Measurements from ENCODE around the gene HDAC9.

Gene HDAC9

DNA sequence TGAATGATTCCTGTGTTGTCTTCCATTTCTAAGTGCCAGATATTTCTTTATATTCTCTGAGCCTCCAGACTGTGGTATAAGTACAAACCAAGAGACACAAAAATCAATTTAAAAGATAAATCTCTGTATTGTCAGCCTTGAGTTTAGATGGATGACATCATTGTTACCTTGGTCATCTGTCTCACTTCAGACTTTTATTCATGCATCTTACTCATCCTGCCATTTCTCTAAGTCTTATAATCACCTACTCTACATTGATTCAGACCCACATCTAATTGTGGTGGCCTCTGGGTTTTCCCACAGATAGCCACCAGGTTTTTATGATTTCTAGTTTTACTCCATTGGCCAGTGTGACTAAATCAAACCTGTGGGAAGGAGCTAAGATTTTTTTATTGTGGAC is 26.8 kb upstream of the HDAC9 start:
- H3K4me3 ChIP-seq (ENCODE audit: extremely low read depth, insufficient read depth, low read length, poor library complexity, severe bottlenecking): no peak overlapping the region
- H3K27ac ChIP-seq (ENCODE audit: low read depth, low read length, severe bottlenecking): no peak overlapping the region
- H3K4me1 ChIP-seq (ENCODE audit: control insufficient read depth, insufficient read depth, low read length, poor library complexity, severe bottlenecking): peaks cover 3% of the 10 kb centered on the region
- no peaks in the 10 kb centered on the region for H3K9me3 ChIP-seq (ENCODE audit: control insufficient read depth, low read length)
- no peaks in the 10 kb centered on the region for H3K36me3 ChIP-seq (ENCODE audit: control insufficient read depth, insufficient read depth, low read length)

DNA sequence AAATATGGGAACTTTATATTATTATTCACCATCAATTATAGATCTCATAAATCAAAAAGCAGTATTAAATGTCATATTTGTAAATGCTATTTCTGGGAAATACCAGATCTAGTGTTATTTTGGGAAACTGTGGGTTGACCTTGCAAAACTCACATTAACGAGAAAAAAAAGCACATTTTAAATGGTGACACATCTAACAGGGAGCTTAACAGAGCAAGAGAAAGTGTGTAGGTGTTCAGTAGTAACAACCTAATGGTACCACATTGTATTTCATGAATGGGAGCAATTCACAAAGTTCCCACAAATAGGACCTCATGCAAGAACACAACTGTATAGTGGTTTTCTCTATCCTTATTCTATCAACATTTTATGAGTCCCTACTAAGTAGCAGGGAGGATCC is 26.2 kb upstream of the HDAC9 start:
- H3K4me3 ChIP-seq (ENCODE audit: extremely low read depth, insufficient read depth, low read length, poor library complexity, severe bottlenecking): no peak overlapping the region
- H3K27ac ChIP-seq (ENCODE audit: low read depth, low read length, severe bottlenecking): no peak overlapping the region
- no peaks in the 10 kb centered on the region for H3K36me3 ChIP-seq (ENCODE audit: control insufficient read depth, insufficient read depth, low read length)
- H3K9me3 ChIP-seq (ENCODE audit: control insufficient read depth, low read length): no peaks in the 10 kb centered on the region
- peaks cover 3% of the 10 kb centered on the region for H3K4me1 ChIP-seq (ENCODE audit: control insufficient read depth, insufficient read depth, low read length, poor library complexity, severe bottlenecking)
- 100% methylated on average over 1 of the region's 1 CpG; no CpG with 5 or more reads in 1 of the 2 experiments for WGBS, 2 experiments (ENCODE audit: insufficient coverage in 2 of 2)

GRCh38 chr7:18471476-18472160 is 23.9 kb upstream of the HDAC9 start:
- Histone ChIP-seq H3K4me3 (ENCODE audit: extremely low read depth, insufficient read depth, low read length, poor library complexity, severe bottlenecking) (no peak overlapping the region), H3K36me3 (ENCODE audit: control insufficient read depth, insufficient read depth, low read length) (no peaks in the 10 kb centered on the region), H3K4me1 (ENCODE audit: control insufficient read depth, insufficient read depth, low read length, poor library complexity, severe bottlenecking) (no peaks in the 10 kb centered on the region), H3K27ac (ENCODE audit: low read depth, low read length, severe bottlenecking) (no peak overlapping the region), H3K9me3 (ENCODE audit: control insufficient read depth, low read length) (no peaks in the 10 kb centered on the region)

- Histone ChIP-seq H3K27ac (ENCODE audit: low read depth, low read length, severe bottlenecking) (no peak overlapping the region), H3K36me3 (ENCODE audit: control insufficient read depth, insufficient read depth, low read length) (no peaks in the 10 kb centered on the region), H3K4me3 (ENCODE audit: extremely low read depth, insufficient read depth, low read length, poor library complexity, severe bottlenecking) (no peak overlapping the region), H3K9me3 (ENCODE audit: control insufficient read depth, low read length) (no peaks in the 10 kb centered on the region), H3K4me1 (ENCODE audit: control insufficient read depth, insufficient read depth, low read length, poor library complexity, severe bottlenecking) (no peaks in the 10 kb centered on the region)
- WGBS, 2 experiments (ENCODE audit: insufficient coverage in 2 of 2): 88 to 92% methylated on average over 2 of the region's 2 CpGs
Observed at GRCh38 chr7:18472161-18472483, 23.4 kb upstream of the HDAC9 start.

GRCh38 chr7:18473119-18473518 is 22.4 kb upstream of the HDAC9 start:
- Histone ChIP-seq H3K9me3 (ENCODE audit: control insufficient read depth, low read length) (no peaks in the 10 kb centered on the region), H3K4me3 (ENCODE audit: extremely low read depth, insufficient read depth, low read length, poor library complexity, severe bottlenecking) (no peak overlapping the region), H3K36me3 (ENCODE audit: control insufficient read depth, insufficient read depth, low read length) (no peaks in the 10 kb centered on the region), H3K27ac (ENCODE audit: low read depth, low read length, severe bottlenecking) (no peak overlapping the region), H3K4me1 (ENCODE audit: control insufficient read depth, insufficient read depth, low read length, poor library complexity, severe bottlenecking) (no peaks in the 10 kb centered on the region)
- WGBS, 2 experiments (ENCODE audit: insufficient coverage in 2 of 2): 100% methylated on average over 1 of the region's 2 CpGs

- Histone ChIP-seq H3K9me3 (ENCODE audit: control insufficient read depth, low read length) (no peaks in the 10 kb centered on the region), H3K27ac (ENCODE audit: low read depth, low read length, severe bottlenecking) (no peak overlapping the region)
- 100% methylated on average over 1 of the region's 1 CpG for WGBS, 2 experiments (ENCODE audit: insufficient coverage in 2 of 2)
Observed at GRCh38 chr7:18474944-18475343, 20.6 kb upstream of the HDAC9 start.

GRCh38 chr7:18475488-18475887 is 20.1 kb upstream of the HDAC9 start:
- Histone ChIP-seq H3K36me3 (ENCODE audit: control insufficient read depth, insufficient read depth, low read length) (no peaks in the 10 kb centered on the region), H3K9me3 (ENCODE audit: control insufficient read depth, low read length) (no peaks in the 10 kb centered on the region), H3K27ac (ENCODE audit: low read depth, low read length, severe bottlenecking) (no peak overlapping the region), H3K4me3 (ENCODE audit: extremely low read depth, insufficient read depth, low read length, poor library complexity, severe bottlenecking) (no peak overlapping the region), H3K4me1 (ENCODE audit: control insufficient read depth, insufficient read depth, low read length, poor library complexity, severe bottlenecking) (no peaks in the 10 kb centered on the region)
- 100% methylated on average over 1 of the region's 2 CpGs; no CpG with 5 or more reads in 1 of the 2 experiments for WGBS, 2 experiments (ENCODE audit: insufficient coverage in 2 of 2)

More at GRCh38 chr7:18474944-18475343, 20.6 kb upstream of the HDAC9 start:
- Histone ChIP-seq H3K4me3 (ENCODE audit: extremely low read depth, insufficient read depth, low read length, poor library complexity, severe bottlenecking) (no peak overlapping the region), H3K4me1 (ENCODE audit: control insufficient read depth, insufficient read depth, low read length, poor library complexity, severe bottlenecking) (no peaks in the 10 kb centered on the region), H3K36me3 (ENCODE audit: control insufficient read depth, insufficient read depth, low read length) (no peaks in the 10 kb centered on the region)

DNA sequence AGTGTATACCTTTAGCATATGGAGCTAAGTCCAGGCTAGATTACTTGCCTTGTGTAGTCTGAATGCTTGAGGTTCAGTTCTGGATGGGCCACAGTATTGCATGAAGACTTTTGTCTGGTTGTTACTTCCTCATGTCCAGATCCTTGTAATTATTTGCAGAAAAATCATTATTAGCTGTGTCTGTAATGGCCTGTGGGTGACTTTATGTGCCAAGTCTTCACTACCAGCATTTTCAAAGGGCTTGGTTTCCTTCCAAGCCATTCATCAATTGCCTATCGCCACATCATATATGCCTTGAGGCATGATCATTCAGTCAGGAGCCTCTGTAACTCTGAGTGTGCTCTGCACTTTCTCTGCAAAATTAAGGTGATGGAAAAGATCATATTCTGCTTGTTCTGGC is 13.8 kb upstream of the HDAC9 start:
- 100% methylated on average over 1 of the region's 1 CpG; no CpG with 5 or more reads in 1 of the 2 experiments for WGBS, 2 experiments (ENCODE audit: insufficient coverage in 2 of 2)
- Histone ChIP-seq H3K4me1 (ENCODE audit: control insufficient read depth, insufficient read depth, low read length, poor library complexity, severe bottlenecking) (no peaks in the 10 kb centered on the region), H3K36me3 (ENCODE audit: control insufficient read depth, insufficient read depth, low read length) (no peaks in the 10 kb centered on the region), H3K27ac (ENCODE audit: low read depth, low read length, severe bottlenecking) (no peak overlapping the region), H3K9me3 (ENCODE audit: control insufficient read depth, low read length) (no peaks in the 10 kb centered on the region), H3K4me3 (ENCODE audit: extremely low read depth, insufficient read depth, low read length, poor library complexity, severe bottlenecking) (no peak overlapping the region)

GRCh38 chr7:18488049-18488448 is 7.5 kb upstream of the HDAC9 start:
- no CpG with 5 or more reads among the region's 1 CpG for WGBS, 2 experiments (ENCODE audit: insufficient coverage in 2 of 2)
- Histone ChIP-seq H3K9me3 (ENCODE audit: control insufficient read depth, low read length) (no peaks in the 10 kb centered on the region), H3K4me3 (ENCODE audit: extremely low read depth, insufficient read depth, low read length, poor library complexity, severe bottlenecking) (no peak overlapping the region), H3K27ac (ENCODE audit: low read depth, low read length, severe bottlenecking) (no peak overlapping the region), H3K4me1 (ENCODE audit: control insufficient read depth, insufficient read depth, low read length, poor library complexity, severe bottlenecking) (no peaks in the 10 kb centered on the region), H3K36me3 (ENCODE audit: control insufficient read depth, insufficient read depth, low read length) (no peaks in the 10 kb centered on the region)

GRCh38 chr7:18489624-18490023 is 5.9 kb upstream of the HDAC9 start:
- Histone ChIP-seq H3K36me3 (ENCODE audit: control insufficient read depth, insufficient read depth, low read length) (no peaks in the 10 kb centered on the region), H3K27ac (ENCODE audit: low read depth, low read length, severe bottlenecking) (no peak overlapping the region), H3K4me3 (ENCODE audit: extremely low read depth, insufficient read depth, low read length, poor library complexity, severe bottlenecking) (no peak overlapping the region), H3K9me3 (ENCODE audit: control insufficient read depth, low read length) (no peaks in the 10 kb centered on the region), H3K4me1 (ENCODE audit: control insufficient read depth, insufficient read depth, low read length, poor library complexity, severe bottlenecking) (no peaks in the 10 kb centered on the region)
- 94 to 100% methylated on average over 1 to 2 of the region's 2 CpGs for WGBS, 2 experiments (ENCODE audit: insufficient coverage in 2 of 2)

- no peak overlapping the region for H3K4me3 ChIP-seq (ENCODE audit: extremely low read depth, insufficient read depth, low read length, poor library complexity, severe bottlenecking)
- WGBS, 2 experiments (ENCODE audit: insufficient coverage in 2 of 2): 98 to 100% methylated on average over 3 to 4 of the region's 6 CpGs
- H3K9me3 ChIP-seq (ENCODE audit: control insufficient read depth, low read length): no peaks in the 10 kb centered on the region
- H3K27ac ChIP-seq (ENCODE audit: low read depth, low read length, severe bottlenecking): no peak overlapping the region
- no peaks in the 10 kb centered on the region for H3K36me3 ChIP-seq (ENCODE audit: control insufficient read depth, insufficient read depth, low read length)
- H3K4me1 ChIP-seq (ENCODE audit: control insufficient read depth, insufficient read depth, low read length, poor library complexity, severe bottlenecking): peaks cover 7% of the 10 kb centered on the region
Observed at GRCh38 chr7:18491871-18492270, 3.7 kb upstream of the HDAC9 start.

Data from mesodermal cell (in vitro differentiated cells).